Loucy (cell line): Measurements from ENCODE around the gene RDH14.

Experiments used
- H2AFZ ChIP-seq: fragments of 200-600 bp; sonication (generic); 2 replicates; pipeline ENCODE4 v1.6.0; 2016; ENCODE audit warnings: antibody characterized with exemption, mild to moderate bottlenecking, low read length, moderate library complexity
- H3F3A ChIP-seq: fragments of 200-600 bp; 2 replicates; pipeline ENCODE4 v1.6.0; 2016; ENCODE audit warnings: antibody characterized with exemption, low read depth, mild to moderate bottlenecking
- H3K27me3 ChIP-seq: fragments of 200-600 bp; sonication (generic); 2 replicates; pipeline ENCODE4 v1.6.1; 2014; ENCODE audit warnings: low read length, mild to moderate bottlenecking; ENCODE audit not compliant: insufficient read depth, poor library complexity, severe bottlenecking
- H3K36me3 ChIP-seq: fragments of 200-600 bp; sonication (generic); 2 replicates; pipeline ENCODE4 v1.6.1; 2016; ENCODE audit warnings: low read length; ENCODE audit not compliant: insufficient read depth
- H3K4me1 ChIP-seq: fragments of 200-600 bp; sonication (generic); 2 replicates; pipeline ENCODE4 v1.5.1; 2014; ENCODE audit warnings: low read length, mild to moderate bottlenecking; ENCODE audit not compliant: insufficient read depth, poor library complexity, severe bottlenecking
- H3K4me2 ChIP-seq: fragments of 200-600 bp; sonication (generic); 2 replicates; pipeline ENCODE4 v1.6.0; 2014; ENCODE audit warnings: antibody characterized with exemption, low read length, low read depth, mild to moderate bottlenecking; ENCODE audit not compliant: poor library complexity, severe bottlenecking
- H3K4me3 ChIP-seq: fragments of 200-600 bp; sonication (generic); 2 replicates; pipeline ENCODE4 v1.5.1; 2014; ENCODE audit warnings: low read length, mild to moderate bottlenecking, mixed read lengths; ENCODE audit not compliant: poor library complexity, severe bottlenecking
- H3K79me2 ChIP-seq: fragments of 200-600 bp; sonication (generic); 2 replicates; pipeline ENCODE4 v1.6.1; 2014; ENCODE audit warnings: low read length; ENCODE audit not compliant: insufficient read depth
- H3K9ac ChIP-seq: fragments of 200-600 bp; sonication (generic); 2 replicates; pipeline ENCODE4 v1.6.0; 2014; ENCODE audit warnings: mild to moderate bottlenecking, low read depth, low read length, moderate library complexity; ENCODE audit not compliant: poor library complexity, severe bottlenecking
- H3K9me2 ChIP-seq: fragments of 200-600 bp; sonication (generic); replicated peaks from 2 replicates; pipeline ENCODE4 v1.6.1; 2016; ENCODE audit warnings: low read depth, low read length, mixed read lengths
- H3K9me3 ChIP-seq: fragments of 200-600 bp; sonication (generic); 2 replicates; pipeline ENCODE4 v1.6.1; 2014; ENCODE audit warnings: mild to moderate bottlenecking, antibody characterized with exemption, low read length, low read depth; ENCODE audit not compliant: insufficient read depth
- H4K20me1 ChIP-seq: fragments of 200-600 bp; sonication (generic); 2 replicates; pipeline ENCODE4 v1.6.0; 2014; ENCODE audit warnings: antibody characterized with exemption, low read length, mild to moderate bottlenecking; ENCODE audit not compliant: insufficient read depth, poor library complexity, severe bottlenecking
- CTCF ChIP-seq: fragments of 200-600 bp; sonication (generic); conservative IDR thresholded peaks from 2 replicates; pipeline ENCODE4 v1.5.1; 2014; ENCODE audit warnings: mild to moderate bottlenecking, antibody characterized with exemption, low read length
- EZH2phosphoT487 ChIP-seq: fragments of 200-600 bp; IDR thresholded peaks from 2 replicates; pipeline ENCODE4 v1.6.1; 2018; ENCODE audit warnings: antibody characterized with exemption, mild to moderate bottlenecking, moderate library complexity, borderline replicate concordance

Gene RDH14

GRCh38 chr2:18600255-18600613 is 39.8 kb upstream of the RDH14 start:
- no peaks in the 10 kb centered on the region for H3K9me2 ChIP-seq
- H3K27me3 ChIP-seq, result no peaks in the 10 kb centered on the region
- H3K4me2 ChIP-seq, result no peak overlapping the region
- H3K9me3 ChIP-seq, result no peaks in the 10 kb centered on the region
- no peaks in the 10 kb centered on the region for H3K79me2 ChIP-seq
- no peak overlapping the region for H3K9ac ChIP-seq
- no peaks in the 10 kb centered on the region for H3K4me1 ChIP-seq
- H3K4me3 ChIP-seq, result no peak overlapping the region
- no peaks in the 10 kb centered on the region for H4K20me1 ChIP-seq
- no peak overlapping the region for H2AFZ ChIP-seq
- no peaks in the 10 kb centered on the region for H3F3A ChIP-seq
- H3K36me3 ChIP-seq, result no peaks in the 10 kb centered on the region
- no peak for TF ChIP-seq EZH2phosphoT487
- no peak for TF ChIP-seq CTCF

- Histone ChIP-seq H3K9me2 (no peaks in the 10 kb centered on the region), H3K9ac (no peak overlapping the region), H3K79me2 (no peaks in the 10 kb centered on the region), H3K27me3 (no peaks in the 10 kb centered on the region), H3K9me3 (no peaks in the 10 kb centered on the region), H3F3A (no peaks in the 10 kb centered on the region), H3K4me3 (no peak overlapping the region), H3K4me2 (no peak overlapping the region), H3K36me3 (no peaks in the 10 kb centered on the region), H2AFZ (no peak overlapping the region), H4K20me1 (no peaks in the 10 kb centered on the region), H3K4me1 (no peaks in the 10 kb centered on the region)
- no peak for TF ChIP-seq CTCF
- no peak for TF ChIP-seq EZH2phosphoT487
These were observed 39.2 kb upstream of the RDH14 start for GRCh38 chr2:18599509-18600254.

DNA sequence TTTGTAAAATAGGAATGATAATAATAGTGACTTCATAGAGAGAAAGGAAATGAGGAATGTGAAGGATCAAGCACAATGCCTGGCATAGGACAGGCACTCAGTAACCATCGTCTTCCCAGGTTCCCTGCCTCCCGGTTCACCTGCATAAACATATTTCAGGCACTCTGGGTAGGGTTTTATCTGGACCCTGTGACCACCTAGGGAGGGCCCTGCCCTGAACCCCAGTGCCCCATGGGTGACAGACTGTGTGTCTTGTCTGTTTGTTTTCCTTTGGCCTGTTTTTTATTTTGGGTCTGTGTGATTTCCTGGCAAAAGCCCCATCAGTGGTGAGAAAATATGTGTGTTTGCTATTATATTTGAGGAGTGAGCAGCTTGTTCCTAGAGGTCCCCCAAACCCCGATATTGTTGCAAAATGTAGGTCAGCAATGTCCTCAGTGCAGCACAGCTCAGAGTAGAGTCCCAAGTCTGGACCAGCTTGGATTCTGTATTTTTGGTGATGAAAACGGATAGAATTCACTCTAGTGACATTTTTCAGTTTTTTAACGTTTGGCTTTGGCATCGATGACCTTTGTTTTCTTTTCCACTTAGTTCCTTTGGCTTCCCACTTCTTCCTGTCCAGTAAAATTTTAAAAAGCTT is 38.5 kb upstream of the RDH14 start:
- no peaks in the 10 kb centered on the region for H3K36me3 ChIP-seq
- H3F3A ChIP-seq, result no peaks in the 10 kb centered on the region
- H3K79me2 ChIP-seq, result no peaks in the 10 kb centered on the region
- no peak overlapping the region for H3K9ac ChIP-seq
- no peaks in the 10 kb centered on the region for H3K4me1 ChIP-seq
- H4K20me1 ChIP-seq, result no peaks in the 10 kb centered on the region
- H3K9me3 ChIP-seq, result no peaks in the 10 kb centered on the region
- H3K4me3 ChIP-seq, result no peak overlapping the region
- no peaks in the 10 kb centered on the region for H3K27me3 ChIP-seq
- H3K4me2 ChIP-seq, result no peak overlapping the region
- H3K9me2 ChIP-seq, result no peaks in the 10 kb centered on the region
- no peak overlapping the region for H2AFZ ChIP-seq
- TF ChIP-seq EZH2phosphoT487, result no peak
- TF ChIP-seq CTCF, result no peak
